Activated naive CD4-positive, alpha-beta T cell (primary cell): Measurements from ENCODE around the gene NSUN7.
A peak's percentile ranks its signal among the peaks of the same experiment; 100 is the strongest.

Experiments
- DNase-seq, 4 experiments: peaks; one replicate each; lab custom pipeline; 2025; lab: John Stamatoyannopoulos, UW

The NSUN7 gene

GRCh38 chr4:40845154-40845835 lies 95.5 kb downstream of the NSUN7 start:
- no peak for DNase-seq

DNA sequence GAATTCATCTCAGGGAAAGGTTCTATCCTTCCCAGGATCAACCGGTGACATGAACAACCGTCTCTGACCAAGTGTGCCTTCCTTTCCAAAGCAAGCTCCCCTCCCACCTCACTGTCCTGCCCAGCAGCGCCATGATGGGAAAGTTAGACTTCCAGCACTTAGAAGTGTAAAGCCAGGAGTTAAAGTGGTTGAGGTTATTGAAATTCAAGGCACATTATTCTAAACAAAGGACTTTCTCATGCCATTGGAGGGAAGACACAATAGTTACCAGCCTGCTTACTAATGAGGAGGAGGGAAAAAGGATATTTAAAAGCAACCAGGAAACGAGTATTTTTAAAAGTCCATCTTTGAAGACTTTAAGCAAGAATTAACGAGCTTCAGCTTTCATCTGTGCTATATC lies 96.8 kb downstream of the NSUN7 start:
- DNase-seq, result no peak

GRCh38 chr4:40848251-40848650 lies 98.5 kb downstream of the NSUN7 start:
- no peak for DNase-seq

- no peak for DNase-seq
These were observed 99.2 kb downstream of the NSUN7 start for GRCh38 chr4:40848940-40849339.

DNA sequence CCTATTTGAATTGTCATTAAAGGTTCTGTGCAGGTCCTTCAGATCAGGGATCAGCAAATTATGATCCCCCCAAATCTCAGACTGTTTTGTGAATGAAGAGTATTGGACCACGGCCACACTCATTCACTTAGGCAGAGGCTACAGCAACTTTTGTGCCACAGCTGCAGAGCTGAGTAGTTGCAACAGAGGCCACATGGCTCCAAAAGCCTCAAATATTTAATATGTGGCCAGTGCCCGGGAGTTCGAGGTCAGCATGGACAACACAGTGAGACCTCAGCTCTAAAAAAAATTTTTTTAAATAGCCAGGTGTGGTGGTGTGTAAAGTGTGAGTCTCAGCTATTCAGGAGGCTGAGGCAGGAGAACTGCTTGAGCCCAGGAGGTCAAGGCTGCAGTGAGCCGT lies 100.7 kb downstream of the NSUN7 start:
- no peak for DNase-seq

DNA sequence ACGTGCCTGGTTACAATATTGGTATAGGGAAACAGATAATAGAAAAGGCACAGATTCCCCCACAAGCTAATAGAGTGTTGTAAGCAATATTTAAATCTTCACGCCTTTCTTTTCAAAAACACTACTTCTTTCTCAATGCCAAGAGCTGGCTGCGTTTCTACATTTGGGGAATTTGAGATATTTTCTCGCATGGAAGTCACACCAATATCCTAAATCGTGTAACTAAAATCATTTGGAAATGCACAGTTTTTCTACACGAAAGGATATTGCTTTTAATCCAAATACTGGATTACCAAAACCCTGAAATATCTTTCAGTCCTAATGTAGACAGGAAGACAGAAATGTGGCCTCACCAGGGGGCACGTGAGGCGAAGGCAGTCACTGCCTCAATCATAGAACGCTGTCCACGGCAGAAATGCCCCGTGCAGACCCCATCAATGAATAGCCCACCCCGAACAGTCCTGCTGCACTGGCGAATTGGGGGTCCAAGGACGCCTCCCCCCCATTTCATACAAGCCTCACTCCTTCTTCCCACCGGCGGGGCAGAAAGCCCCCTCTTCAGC lies 106.6 kb downstream of the NSUN7 start:
- DNase-seq, result no peak

DNA sequence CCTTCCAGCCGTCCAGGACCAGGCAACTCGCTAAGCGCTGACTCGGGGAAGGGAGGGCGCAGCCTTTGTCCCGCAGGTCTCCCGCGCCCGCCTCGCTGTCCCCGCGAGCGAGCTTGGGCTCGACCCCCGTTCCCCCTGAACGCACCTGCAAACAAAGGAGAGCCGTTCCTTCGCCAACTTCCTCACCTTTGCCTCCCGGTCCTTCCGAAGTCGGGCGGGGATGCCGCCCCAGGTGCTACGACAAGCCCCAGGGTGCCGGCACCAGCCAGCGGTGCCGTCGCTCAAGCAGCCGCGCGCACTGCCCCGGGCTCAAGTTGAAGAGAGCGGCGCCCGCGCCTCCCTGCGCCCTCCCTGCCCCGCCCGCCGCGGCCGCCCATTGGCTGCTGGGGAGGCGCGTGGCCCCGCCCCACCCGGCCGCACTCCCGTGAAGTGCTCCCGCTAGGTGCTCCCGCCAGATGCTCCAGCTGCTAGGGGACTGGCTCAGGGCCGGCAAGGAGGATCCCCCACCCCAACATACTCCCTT lies 107.1 kb downstream of the NSUN7 start:
- peak in 3 of 4 experiments; percentile 5 to 20 (median 8) for DNase-seq

DNA sequence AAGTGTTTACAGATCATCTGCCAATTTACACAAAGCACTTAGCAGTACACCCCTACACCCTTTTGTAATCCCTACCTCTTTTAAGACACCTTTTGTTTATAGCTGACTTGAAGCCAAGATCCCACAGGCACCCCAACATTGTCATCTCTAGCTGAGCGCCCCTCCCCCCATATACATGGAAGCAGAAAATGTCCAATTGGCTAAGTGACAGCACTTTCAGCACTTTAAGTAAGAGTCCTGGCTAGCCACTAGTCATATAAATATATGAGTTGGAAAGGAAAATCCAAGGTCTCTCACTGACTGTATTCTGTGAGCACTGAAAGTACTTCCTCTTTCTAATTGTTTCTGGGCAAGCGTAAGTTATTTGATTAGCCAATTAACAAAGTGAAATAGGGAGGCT lies 108.2 kb downstream of the NSUN7 start:
- no peak for DNase-seq

- no peak for DNase-seq
These were observed 109.2 kb downstream of the NSUN7 start for GRCh38 chr4:40858962-40859361.
